Activated T-cell treated with anti-CD3 and anti-CD28 coated beads, Interleukin-2, amount 50 U/mL, for 72 hours (primary cell): ENCODE data around the gene CNTNAP5. TPM values are rescaled to one million over a fixed set of nuclear protein-coding genes. Genes with fewer than 3 reads are reported as not detected.

Experiments
- ATAC-seq, 2 donors: fragments of 150-1000 bp; cut with Tn5 transposase; replicated peaks in 1 of 2; 2 replicates each; pipeline ENCODE4 v1.10.0; 2021; ENCODE audit warnings: moderate library complexity in 2 of 2, mild to moderate bottlenecking in 1 of 2
- DNase-seq, 2 donors: peaks; one replicate each; pipeline ENCODE4 v3.0.0; 2021 to 2022; ENCODE audit warnings: mixed read lengths in 1 of 2
- H3K27ac Mint-ChIP-seq: one replicate; pipeline ENCODE4 v1.8.0; 2022; ENCODE audit warnings: mild to moderate bottlenecking, moderate library complexity, mixed read lengths
- H3K27me3 Mint-ChIP-seq: one replicate; pipeline ENCODE4 v1.8.0; 2022; ENCODE audit warnings: low read depth, mixed read lengths
- H3K36me3 Mint-ChIP-seq, 2 donors: one replicate each; pipeline ENCODE4 v1.8.0; 2022; ENCODE audit warnings: mixed read lengths in 2 of 2, mild to moderate bottlenecking in 1 of 2; ENCODE audit not compliant: insufficient read depth in 2 of 2
- H3K4me1 Mint-ChIP-seq: one replicate; pipeline ENCODE4 v1.8.0; 2022; ENCODE audit warnings: low read depth, mixed read lengths
- H3K4me3 Mint-ChIP-seq, 2 donors: one replicate each; pipeline ENCODE4 v1.8.0; 2022; ENCODE audit warnings: mild to moderate bottlenecking in 2 of 2, mixed read lengths in 2 of 2, moderate library complexity in 2 of 2
- H3K9me3 Mint-ChIP-seq, 2 donors: one replicate each; pipeline ENCODE4 v1.8.0; 2022; ENCODE audit warnings: mixed read lengths in 2 of 2
- total RNA-seq, 2 donors: library from RNA; stranded (reverse); gene quantifications; one replicate each; pipeline ENCODE4 v1.2.3, GENCODE V29; 2022

CNTNAP5 gene
- total RNA-seq, 2 donors from 2014 or later: not detected

GRCh38 chr2:124039032-124039431 is 13.9 kb downstream of the CNTNAP5 start:
- Mint-ChIP-seq H3K27ac (no peak overlapping the region), H3K9me3 (peaks cover 5 to 6% of the 10 kb centered on the region in 2 donors)

GRCh38 chr2:124039762-124040291 is 14.7 kb downstream of the CNTNAP5 start:
- H3K27me3 Mint-ChIP-seq: no peaks in the 10 kb centered on the region
- no peak for DNase-seq
- no peak overlapping the region for H3K27ac Mint-ChIP-seq
- H3K4me1 Mint-ChIP-seq: no peaks in the 10 kb centered on the region
- H3K36me3 Mint-ChIP-seq: peaks cover 0 to 5% of the 10 kb centered on the region in 2 donors
- no peak for ATAC-seq
- H3K9me3 Mint-ChIP-seq: peaks cover 5 to 7% of the 10 kb centered on the region in 2 donors
- H3K4me3 Mint-ChIP-seq: no peak overlapping the region

More at GRCh38 chr2:124039032-124039431, 13.9 kb downstream of the CNTNAP5 start:
- H3K27me3 Mint-ChIP-seq: no peaks in the 10 kb centered on the region
- H3K36me3 Mint-ChIP-seq: peaks cover 0 to 5% of the 10 kb centered on the region in 2 donors
- H3K4me1 Mint-ChIP-seq: no peaks in the 10 kb centered on the region
- ATAC-seq: no peak
- DNase-seq: no peak
- H3K4me3 Mint-ChIP-seq: no peak overlapping the region

DNA sequence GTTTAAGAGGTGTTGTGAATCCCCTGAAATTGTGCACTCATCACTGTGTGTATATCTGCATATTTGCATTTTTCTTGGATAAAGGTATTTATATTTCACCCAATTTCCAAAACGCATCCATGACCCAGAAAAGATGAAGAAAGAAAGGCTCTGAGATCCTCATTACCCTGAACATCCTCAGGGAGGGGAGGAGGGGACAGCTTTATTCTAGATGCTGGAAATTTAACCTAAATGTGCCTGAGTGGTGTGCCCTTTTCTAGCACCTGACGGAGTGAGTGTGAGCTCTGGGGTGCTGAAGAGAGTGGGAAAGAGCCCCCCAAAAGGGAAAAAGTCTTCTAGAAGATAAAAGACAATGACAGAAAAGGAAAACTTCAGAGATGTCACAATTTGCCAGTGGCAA is 20.8 kb downstream of the CNTNAP5 start:
- Mint-ChIP-seq H3K27ac (no peak overlapping the region), H3K27me3 (no peaks in the 10 kb centered on the region), H3K36me3 (peaks cover 0 to 2% of the 10 kb centered on the region in 2 donors), H3K4me1 (no peaks in the 10 kb centered on the region), H3K9me3 (peaks cover 4 to 5% of the 10 kb centered on the region in 2 donors), H3K4me3 (no peak overlapping the region)
- DNase-seq (no peak), ATAC-seq (no peak)

DNA sequence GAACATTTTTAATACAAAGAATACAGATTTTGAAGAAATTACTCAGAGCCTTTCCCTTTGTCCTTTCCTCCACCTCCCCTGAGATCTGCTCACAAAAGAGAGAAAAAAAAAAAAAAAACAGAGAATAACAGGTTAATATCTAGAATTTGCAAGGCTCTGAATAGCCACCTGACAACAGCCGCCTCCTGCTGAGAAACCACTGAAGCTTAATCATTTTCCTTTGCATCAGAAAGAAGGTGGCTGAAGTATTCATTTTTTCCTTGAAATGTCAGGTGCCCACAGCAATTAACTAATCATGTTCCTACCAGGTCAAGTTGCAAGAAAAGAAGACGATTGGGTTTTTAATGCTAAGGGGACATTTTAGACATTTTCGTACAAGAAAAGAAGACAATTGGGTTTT is 21.2 kb downstream of the CNTNAP5 start:
- peaks cover 4 to 5% of the 10 kb centered on the region in 2 donors for H3K9me3 Mint-ChIP-seq
- H3K36me3 Mint-ChIP-seq: peaks cover 0 to 2% of the 10 kb centered on the region in 2 donors
- no peak for DNase-seq
- H3K27ac Mint-ChIP-seq: no peak overlapping the region
- H3K4me3 Mint-ChIP-seq: no peak overlapping the region
- H3K27me3 Mint-ChIP-seq: no peaks in the 10 kb centered on the region
- no peak for ATAC-seq
- H3K4me1 Mint-ChIP-seq: no peaks in the 10 kb centered on the region

- Mint-ChIP-seq H3K4me3 (no peak overlapping the region), H3K9me3 (peaks cover 4 to 10% of the 10 kb centered on the region in 2 donors), H3K36me3 (peaks cover 0 to 2% of the 10 kb centered on the region in 2 donors), H3K4me1 (no peaks in the 10 kb centered on the region), H3K27me3 (no peaks in the 10 kb centered on the region), H3K27ac (no peak overlapping the region)
- DNase-seq (no peak), ATAC-seq (no peak)
These were observed 23.0 kb downstream of the CNTNAP5 start for GRCh38 chr2:124048102-124048501.

- Mint-ChIP-seq H3K4me1 (no peaks in the 10 kb centered on the region), H3K4me3 (no peak overlapping the region), H3K27me3 (no peaks in the 10 kb centered on the region), H3K36me3 (peaks cover 0 to 2% of the 10 kb centered on the region in 2 donors), H3K9me3 (peaks cover 4 to 7% of the 10 kb centered on the region in 2 donors), H3K27ac (no peak overlapping the region)
- ATAC-seq (no peak), DNase-seq (no peak)
These were observed 23.6 kb downstream of the CNTNAP5 start for GRCh38 chr2:124048664-124049063.

DNA sequence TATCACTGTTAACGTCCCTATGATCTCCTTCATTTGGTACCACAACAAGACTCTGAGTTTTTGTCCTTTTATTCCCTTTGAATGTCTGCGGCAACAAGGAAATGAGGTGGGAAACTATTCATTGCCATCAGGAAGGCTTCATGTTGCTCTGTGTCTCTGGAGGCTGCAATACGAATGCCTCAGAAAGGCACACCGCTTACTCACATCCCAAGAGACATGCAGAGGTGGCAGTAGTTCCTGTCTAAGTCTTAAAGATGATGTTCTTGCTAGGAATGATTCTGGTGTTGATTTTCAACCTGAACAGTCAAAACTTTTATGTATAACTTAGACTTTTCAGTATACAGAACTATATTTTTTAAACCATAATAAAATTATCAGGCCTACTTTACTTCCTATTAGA is 24.0 kb downstream of the CNTNAP5 start:
- DNase-seq (no peak), ATAC-seq (no peak)
- no peaks in the 10 kb centered on the region for H3K27me3 Mint-ChIP-seq
- H3K9me3 Mint-ChIP-seq: peaks cover 2 to 7% of the 10 kb centered on the region in 2 donors
- no peaks in the 10 kb centered on the region for H3K36me3 Mint-ChIP-seq
- H3K4me1 Mint-ChIP-seq: no peaks in the 10 kb centered on the region
- H3K27ac Mint-ChIP-seq: no peak overlapping the region
- no peak overlapping the region for H3K4me3 Mint-ChIP-seq

DNA sequence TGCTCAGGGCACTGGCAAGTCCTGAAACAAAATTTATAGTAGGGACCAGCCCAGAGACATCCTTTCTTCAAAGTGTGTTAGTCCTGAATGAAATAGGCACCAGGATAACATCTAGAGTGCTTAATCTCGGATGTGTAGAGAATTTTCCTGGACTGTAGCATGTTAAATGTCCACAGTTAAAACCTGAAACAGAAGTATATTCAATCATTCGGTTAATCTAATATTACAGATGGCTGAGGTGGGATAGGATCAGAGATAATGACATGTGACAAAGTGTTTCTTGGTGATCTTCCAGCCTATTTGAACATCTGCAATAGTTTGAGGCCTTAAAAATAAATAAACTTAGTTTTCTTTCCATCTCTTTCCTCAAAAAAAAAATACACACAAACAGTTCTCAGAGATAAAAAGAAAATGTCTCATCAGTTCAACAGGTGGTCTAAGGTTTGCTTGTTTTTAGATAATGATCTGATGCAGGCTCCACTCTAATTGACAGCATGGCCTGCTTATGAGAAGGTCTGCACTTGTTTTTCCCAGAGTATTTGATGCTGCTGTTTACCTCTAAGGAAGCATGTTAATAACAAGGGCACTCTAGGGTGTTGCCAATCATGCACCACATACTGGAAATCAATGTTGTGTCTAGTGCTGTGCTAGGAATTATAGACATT is 25.9 kb downstream of the CNTNAP5 start:
- H3K27ac Mint-ChIP-seq: no peak overlapping the region
- no peak overlapping the region for H3K4me3 Mint-ChIP-seq
- H3K4me1 Mint-ChIP-seq: no peaks in the 10 kb centered on the region

DNA sequence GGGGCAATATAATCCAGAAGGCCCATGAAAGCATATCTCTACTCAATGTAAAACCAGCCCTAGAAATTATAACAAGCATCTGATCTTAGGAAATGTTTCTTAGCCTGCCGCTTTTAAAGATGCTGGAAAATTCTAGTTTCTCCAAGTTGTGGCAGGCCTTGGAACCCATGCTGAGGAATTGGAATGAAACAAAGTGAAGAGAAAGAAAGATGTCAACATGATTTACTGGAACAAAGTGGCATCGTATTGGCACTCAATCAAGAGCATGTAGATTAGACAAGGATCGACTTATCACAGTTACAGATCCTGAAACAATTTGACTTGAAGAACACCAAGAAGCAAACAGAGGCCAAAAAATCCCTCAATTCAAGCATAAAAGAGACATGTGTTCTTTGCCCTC is 28.7 kb downstream of the CNTNAP5 start:
- H3K9me3 Mint-ChIP-seq: peaks cover 8% of the 10 kb centered on the region in 2 donors
- no peaks in the 10 kb centered on the region for H3K4me1 Mint-ChIP-seq
- no peak overlapping the region for H3K4me3 Mint-ChIP-seq
- no peak for DNase-seq
- H3K27me3 Mint-ChIP-seq: no peaks in the 10 kb centered on the region
- H3K27ac Mint-ChIP-seq: no peak overlapping the region
- H3K36me3 Mint-ChIP-seq: no peaks in the 10 kb centered on the region
- ATAC-seq: no peak

More for the DNA sequence above, 25.9 kb downstream of the CNTNAP5 start:
- no peaks in the 10 kb centered on the region for H3K27me3 Mint-ChIP-seq
- H3K9me3 Mint-ChIP-seq: peaks cover 8% of the 10 kb centered on the region in 2 donors
- ATAC-seq (no peak), DNase-seq (no peak)
- no peaks in the 10 kb centered on the region for H3K36me3 Mint-ChIP-seq

- DNase-seq (no peak), ATAC-seq (no peak)
- Mint-ChIP-seq H3K9me3 (peaks cover 6 to 9% of the 10 kb centered on the region in 2 donors), H3K36me3 (peaks cover 0 to 4% of the 10 kb centered on the region in 2 donors), H3K27ac (no peak overlapping the region), H3K4me1 (no peaks in the 10 kb centered on the region), H3K4me3 (no peak overlapping the region), H3K27me3 (no peaks in the 10 kb centered on the region)
These were observed 38.5 kb downstream of the CNTNAP5 start for GRCh38 chr2:124063596-124063995.

GRCh38 chr2:124065636-124066035 is 40.5 kb downstream of the CNTNAP5 start:
- H3K27me3 Mint-ChIP-seq: no peaks in the 10 kb centered on the region
- H3K9me3 Mint-ChIP-seq: peaks cover 7 to 10% of the 10 kb centered on the region in 2 donors
- DNase-seq (no peak), ATAC-seq (no peak)
- peaks cover 0 to 4% of the 10 kb centered on the region in 2 donors for H3K36me3 Mint-ChIP-seq
- H3K27ac Mint-ChIP-seq: no peak overlapping the region
- H3K4me1 Mint-ChIP-seq: no peaks in the 10 kb centered on the region
- no peak overlapping the region for H3K4me3 Mint-ChIP-seq

- Mint-ChIP-seq H3K27ac (no peak overlapping the region), H3K36me3 (peaks cover 0 to 4% of the 10 kb centered on the region in 2 donors), H3K4me3 (no peak overlapping the region), H3K4me1 (no peaks in the 10 kb centered on the region), H3K9me3 (peaks cover 4 to 10% of the 10 kb centered on the region in 2 donors), H3K27me3 (no peaks in the 10 kb centered on the region)
- no peak for ATAC-seq
- DNase-seq: no peak
These were observed 41.7 kb downstream of the CNTNAP5 start for GRCh38 chr2:124066776-124067175.

- Mint-ChIP-seq H3K4me3 (no peak overlapping the region), H3K27ac (no peak overlapping the region), H3K4me1 (no peaks in the 10 kb centered on the region), H3K36me3 (no peaks in the 10 kb centered on the region), H3K9me3 (no peaks in the 10 kb centered on the region), H3K27me3 (no peaks in the 10 kb centered on the region)
- ATAC-seq (no peak), DNase-seq (no peak)
These were observed 54.0 kb downstream of the CNTNAP5 start for GRCh38 chr2:124079045-124079444.
